Stimulated activated CD4-positive, alpha-beta T cell treated with anti-CD3 and anti-CD28 coated beads, Interleukin-4, amount 100 ng/mL, for 48 hours (primary cell): ENCODE data around the gene SPTLC3.

Source experiments
- DNase-seq, 2 donors: peaks; one replicate each; pipeline ENCODE4 v3.0.0-alpha.2; 2020; ENCODE audit warnings: low read depth in 2 of 2

Gene SPTLC3

GRCh38 chr20:13186043-13186774 lies 177.4 kb downstream of the SPTLC3 start:
- DNase-seq: no peak

GRCh38 chr20:13187899-13188298 lies 179.1 kb downstream of the SPTLC3 start:
- no peak for DNase-seq

- no peak for DNase-seq
Measured at GRCh38 chr20:13199279-13199678, 190.5 kb downstream of the SPTLC3 start.

GRCh38 chr20:13200767-13201500 lies 192.2 kb downstream of the SPTLC3 start:
- no peak for DNase-seq

GRCh38 chr20:13202565-13202964 lies 193.8 kb downstream of the SPTLC3 start:
- no peak for DNase-seq

- DNase-seq: no peak
Measured at GRCh38 chr20:13205425-13205824, 196.7 kb downstream of the SPTLC3 start.

GRCh38 chr20:13205848-13206434 lies 197.2 kb downstream of the SPTLC3 start:
- no peak for DNase-seq

- DNase-seq: no peak
Measured at GRCh38 chr20:13207016-13207415, 198.2 kb downstream of the SPTLC3 start.

- DNase-seq: no peak
Measured at GRCh38 chr20:13211956-13212618, 203.3 kb downstream of the SPTLC3 start.

- DNase-seq: no peak
Measured at GRCh38 chr20:13212750-13213149, 204.0 kb downstream of the SPTLC3 start.

GRCh38 chr20:13213335-13213734 lies 204.6 kb downstream of the SPTLC3 start:
- DNase-seq: no peak

- DNase-seq: no peak
Measured at GRCh38 chr20:13216533-13216932, 207.8 kb downstream of the SPTLC3 start.
